HEK293 (cell line): ENCODE measurements around the gene ARHGAP26.
A peak's percentile ranks its signal among the peaks of the same experiment; 100 is the strongest.

Experiments used
- CTCF ChIA-PET: fragments of 350-600 bp; formaldehyde crosslinking; extraction: SDS; loops from one replicate; lab custom pipeline; 2021; ENCODE audit warnings: antibody characterized with exemption; lab: Yijun Ruan, JAX
- POLR2A ChIA-PET: fragments of 300-600 bp; formaldehyde crosslinking; extraction: SDS; loops from one replicate; lab custom pipeline; 2020; ENCODE audit warnings: antibody characterized with exemption, inconsistent platforms; lab: Yijun Ruan, JAX
- H3K27ac ChIP-seq: fragments of 200-500 bp; sonication (Bioruptor generic); 2 replicates; pipeline ENCODE4 v1.5.1; 2014; ENCODE audit warnings: low read depth, low read length, control low read depth, inconsistent platforms; ENCODE audit errors: extremely low read depth
- H3K36me3 ChIP-seq, 2 experiments: fragments of 200-500 bp in 1 of 2; sonication (Bioruptor generic) in 1 of 2; 1 replicate in 1 of 2; 2 replicates in 1 of 2; pipeline ENCODE4 v1.5.1; 2014 to 2017; ENCODE audit warnings: inconsistent platforms in 2 of 2, low read length in 2 of 2; ENCODE audit not compliant: control insufficient read depth in 2 of 2, insufficient read depth in 1 of 2
- H3K4me1 ChIP-seq: fragments of 200-500 bp; sonication (Bioruptor generic); 2 replicates; pipeline ENCODE4 v1.5.1; 2014; ENCODE audit warnings: mild to moderate bottlenecking, low read length, inconsistent platforms; ENCODE audit not compliant: control insufficient read depth, insufficient read depth
- H3K4me3 ChIP-seq: 2 replicates; pipeline ENCODE4 v1.5.1; 2011; ENCODE audit warnings: low read depth, mild to moderate bottlenecking, control low read depth, low read length, moderate library complexity
- H3K9me3 ChIP-seq: fragments of 200-500 bp; sonication (Bioruptor generic); 2 replicates; pipeline ENCODE4 v1.5.1; 2014; ENCODE audit warnings: low read depth, low read length, inconsistent platforms; ENCODE audit not compliant: control insufficient read depth, insufficient read depth
- FEZF1 ChIP-seq: fragments of 450-650 bp; formaldehyde crosslinking; IDR thresholded peaks from 2 replicates; pipeline ENCODE4 v1.5.1; 2016; ENCODE audit warnings: missing biosample characterization, missing genetic modification characterization
- GLI4 ChIP-seq: fragments of 450-650 bp; formaldehyde crosslinking; IDR thresholded peaks from 2 replicates; pipeline ENCODE4 v1.5.1; 2016; ENCODE audit warnings: missing biosample characterization, missing genetic modification characterization
- HOXD13 ChIP-seq: sonication (generic); formaldehyde crosslinking; IDR thresholded peaks from 2 replicates; pipeline ENCODE4 v1.8.0; 2022; ENCODE audit warnings: missing genetic modification reagents, borderline replicate concordance
- RBAK ChIP-seq: fragments of 450-650 bp; formaldehyde crosslinking; IDR thresholded peaks from 2 replicates; pipeline ENCODE4 v1.5.1; 2016; ENCODE audit warnings: missing biosample characterization, missing genetic modification characterization
- SCRT2 ChIP-seq: fragments of 450-650 bp; formaldehyde crosslinking; IDR thresholded peaks from 2 replicates; pipeline ENCODE4 v1.5.1; 2016; ENCODE audit warnings: missing biosample characterization, missing genetic modification characterization
- WT1 ChIP-seq: fragments of 450-650 bp; formaldehyde crosslinking; IDR thresholded peaks from 2 replicates; pipeline ENCODE4 v1.5.1; 2016; ENCODE audit warnings: missing biosample characterization, missing genetic modification characterization
- ZBTB10 ChIP-seq: fragments of 450-650 bp; formaldehyde crosslinking; IDR thresholded peaks from 2 replicates; pipeline ENCODE4 v1.5.1; 2016; ENCODE audit warnings: missing biosample characterization, missing genetic modification characterization
- ZBTB17 ChIP-seq: fragments of 450-650 bp; formaldehyde crosslinking; IDR thresholded peaks from 2 replicates; pipeline ENCODE4 v1.5.1; 2016; ENCODE audit warnings: missing biosample characterization, missing genetic modification characterization
- ZNF157 ChIP-seq: fragments of 450-650 bp; formaldehyde crosslinking; IDR thresholded peaks from 2 replicates; pipeline ENCODE4 v1.5.1; 2016; ENCODE audit warnings: missing biosample characterization, missing genetic modification characterization
- ZNF19 ChIP-seq: fragments of 450-650 bp; formaldehyde crosslinking; IDR thresholded peaks from 2 replicates; pipeline ENCODE4; 2016; ENCODE audit warnings: missing biosample characterization, missing genetic modification characterization, low read depth
- ZNF350 ChIP-seq: fragments of 450-650 bp; formaldehyde crosslinking; IDR thresholded peaks from 2 replicates; pipeline ENCODE4 v1.5.0; 2017; ENCODE audit warnings: missing biosample characterization, mild to moderate bottlenecking, missing genetic modification characterization
- ZNF548 ChIP-seq: fragments of 450-650 bp; formaldehyde crosslinking; IDR thresholded peaks from 2 replicates; pipeline ENCODE4 v1.5.1; 2016; ENCODE audit warnings: missing biosample characterization, missing genetic modification characterization
- ZNF600 ChIP-seq: fragments of 450-650 bp; formaldehyde crosslinking; IDR thresholded peaks from 2 replicates; pipeline ENCODE4 v1.5.1; 2016; ENCODE audit warnings: missing biosample characterization, missing genetic modification characterization
- ZNF629 ChIP-seq: fragments of 450-650 bp; formaldehyde crosslinking; IDR thresholded peaks from 2 replicates; pipeline ENCODE4 v1.5.1; 2017; ENCODE audit warnings: missing biosample characterization, missing genetic modification characterization
- ZNF658 ChIP-seq: fragments of 450-650 bp; formaldehyde crosslinking; IDR thresholded peaks from 2 replicates; pipeline ENCODE4; 2016; ENCODE audit warnings: missing biosample characterization, missing genetic modification characterization
- ZNF660 ChIP-seq: fragments of 450-650 bp; IDR thresholded peaks from 2 replicates; pipeline ENCODE4 v1.5.1; 2018; ENCODE audit warnings: missing biosample characterization, mild to moderate bottlenecking, missing genetic modification characterization
- ZNF776 ChIP-seq: fragments of 450-650 bp; formaldehyde crosslinking; IDR thresholded peaks from 2 replicates; pipeline ENCODE4 v1.5.0; 2017; ENCODE audit warnings: missing biosample characterization, missing genetic modification characterization, borderline replicate concordance
- ZNF791 ChIP-seq: fragments of 450-650 bp; formaldehyde crosslinking; IDR thresholded peaks from 2 replicates; pipeline ENCODE4 v1.5.1; 2016; ENCODE audit warnings: missing biosample characterization, missing genetic modification characterization
- ZNF792 ChIP-seq: fragments of 450-650 bp; formaldehyde crosslinking; IDR thresholded peaks from 2 replicates; pipeline ENCODE4 v1.5.1; 2016; ENCODE audit warnings: missing biosample characterization, missing genetic modification characterization
- ZSCAN4 ChIP-seq: fragments of 450-650 bp; formaldehyde crosslinking; IDR thresholded peaks from 2 replicates; pipeline ENCODE4 v1.5.1; 2017; ENCODE audit warnings: missing biosample characterization, missing genetic modification characterization
- ZXDB ChIP-seq: fragments of 450-650 bp; formaldehyde crosslinking; IDR thresholded peaks from 2 replicates; pipeline ENCODE4 v1.5.1; 2016; ENCODE audit warnings: missing biosample characterization, missing genetic modification characterization
- TF ChIP-seq, protein P1 (sequence below): fragments of 450-650 bp; formaldehyde crosslinking; IDR thresholded peaks from 2 replicates; pipeline ENCODE4 v1.5.1; 2016; ENCODE audit warnings: missing biosample characterization, missing genetic modification characterization

Gene ARHGAP26

GRCh38 chr5:142872795-142873194, 102.6 kb downstream of the ARHGAP26 start (continued):
- TF ChIP-seq, protein P1, sequence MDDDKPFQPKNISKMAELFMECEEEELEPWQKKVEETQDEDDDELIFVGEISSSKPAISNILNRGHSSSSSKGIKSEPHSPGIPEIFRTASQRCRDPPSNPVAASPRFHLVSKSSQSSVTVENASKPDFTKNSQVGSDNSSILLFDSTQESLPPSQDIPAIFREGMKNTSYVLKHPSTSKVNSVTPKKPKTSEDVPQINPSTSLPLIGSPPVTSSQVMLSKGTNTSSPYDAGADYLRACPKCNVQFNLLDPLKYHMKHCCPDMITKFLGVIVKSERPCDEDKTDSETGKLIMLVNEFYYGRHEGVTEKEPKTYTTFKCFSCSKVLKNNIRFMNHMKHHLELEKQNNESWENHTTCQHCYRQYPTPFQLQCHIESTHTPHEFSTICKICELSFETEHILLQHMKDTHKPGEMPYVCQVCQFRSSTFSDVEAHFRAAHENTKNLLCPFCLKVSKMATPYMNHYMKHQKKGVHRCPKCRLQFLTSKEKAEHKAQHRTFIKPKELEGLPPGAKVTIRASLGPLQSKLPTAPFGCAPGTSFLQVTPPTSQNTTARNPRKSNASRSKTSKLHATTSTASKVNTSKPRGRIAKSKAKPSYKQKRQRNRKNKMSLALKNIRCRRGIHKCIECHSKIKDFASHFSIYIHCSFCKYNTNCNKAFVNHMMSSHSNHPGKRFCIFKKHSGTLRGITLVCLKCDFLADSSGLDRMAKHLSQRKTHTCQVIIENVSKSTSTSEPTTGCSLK: no peak
- TF ChIP-seq ZNF600 (tag by site-specific recombination): peak; percentile 80
- no peak for TF ChIP-seq ZNF660 (tag by site-specific recombination)
- no peak for TF ChIP-seq ZBTB10
- no peak for TF ChIP-seq RBAK (tag by site-specific recombination)
- TF ChIP-seq SCRT2 (tag by site-specific recombination): no peak

DNA sequence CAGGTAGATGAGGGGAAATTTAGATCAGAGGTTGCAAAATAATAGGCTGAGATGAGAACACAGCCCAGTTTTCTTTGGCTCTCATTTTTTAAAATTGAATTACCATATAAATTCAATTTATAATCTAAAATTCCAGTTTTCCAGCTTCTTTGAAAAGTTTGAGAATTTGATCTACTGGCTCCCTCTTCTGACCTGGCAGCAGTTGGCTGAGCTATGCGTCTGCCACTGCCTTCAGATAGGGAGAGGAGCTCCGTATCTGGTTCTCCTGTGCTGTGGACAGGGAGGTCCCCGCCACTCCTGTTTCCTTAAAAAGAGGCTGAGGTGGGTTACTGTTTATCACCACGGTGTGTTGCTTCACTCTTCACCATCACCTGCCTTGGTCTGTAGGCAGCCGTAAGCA, 103.7 kb downstream of the ARHGAP26 start:
- POLR2A ChIA-PET: interaction anchor here (1.5 kb wide), 1 partner anchor 104 kb away, joined by 3 read pairs; no protein-coding TSS in a partner anchor
- Histone ChIP-seq H3K27ac (no peak overlapping the region), H3K36me3 (no peaks in the 10 kb centered on the region)
- CTCF ChIA-PET: interaction anchor here (0.7 to 3.6 kb wide), 9 partner anchors 9 to 166 kb away, joined by 3 to 32 read pairs (median 7); no protein-coding TSS in a partner anchor
- TF ChIP-seq GLI4 (tag by site-specific recombination) (no peak), ZNF548 (tag by site-specific recombination) (no peak), WT1 (tag by site-specific recombination) (no peak), ZNF791 (no peak), ZNF658 (no peak), ZNF157 (no peak), ZNF19 (no peak)
- TF ChIP-seq, all 188 proteins: peak for 0
- H3K4me3 ChIP-seq: no peak overlapping the region
- no peaks in the 10 kb centered on the region for H3K9me3 ChIP-seq
- H3K4me1 ChIP-seq: peaks cover 8% of the 10 kb centered on the region

- Histone ChIP-seq H3K4me1 (peaks cover 8% of the 10 kb centered on the region), H3K4me3 (no peak overlapping the region), H3K36me3 (no peaks in the 10 kb centered on the region), H3K9me3 (no peaks in the 10 kb centered on the region), H3K27ac (no peak overlapping the region)
- ChIA-PET POLR2A (interaction anchor here (1.5 kb wide), 1 partner anchor 105 kb away, joined by 3 read pairs; no protein-coding TSS in a partner anchor), CTCF (interaction anchor here (0.8 to 3.6 kb wide), 11 partner anchors 8 to 166 kb away, joined by 3 to 32 read pairs (median 6); no protein-coding TSS in a partner anchor)
- no peak for TF ChIP-seq ZNF792 (tag by site-specific recombination)
- TF ChIP-seq ZNF350 (tag by site-specific recombination): no peak
- no peak for TF ChIP-seq ZNF776 (tag by site-specific recombination)
- TF ChIP-seq ZBTB17 (tag by site-specific recombination): peak; percentile 39; the same call in 1 of the 2 replicates
- TF ChIP-seq ZSCAN4 (tag by site-specific recombination): no peak
- TF ChIP-seq WT1 (tag by site-specific recombination): no peak
- peak; percentile 96 for TF ChIP-seq FEZF1 (tag by site-specific recombination)
- 0 out of 2 replicates have a peak, but pooled peaks have one; percentile 15 for TF ChIP-seq ZNF629 (tag by site-specific recombination)
- peak; percentile 72; the same call in 1 of the 2 replicates for TF ChIP-seq ZNF600 (tag by site-specific recombination)
- no peak for TF ChIP-seq HOXD13 (CRISPR knock-in tag)
- peak; percentile 37; the same call in 1 of the 2 replicates for TF ChIP-seq ZXDB (tag by site-specific recombination)
Measured at GRCh38 chr5:142874540-142874939, 104.4 kb downstream of the ARHGAP26 start.
